ENCODE data around the gene SH2D7.

The SH2D7 gene

DNA sequence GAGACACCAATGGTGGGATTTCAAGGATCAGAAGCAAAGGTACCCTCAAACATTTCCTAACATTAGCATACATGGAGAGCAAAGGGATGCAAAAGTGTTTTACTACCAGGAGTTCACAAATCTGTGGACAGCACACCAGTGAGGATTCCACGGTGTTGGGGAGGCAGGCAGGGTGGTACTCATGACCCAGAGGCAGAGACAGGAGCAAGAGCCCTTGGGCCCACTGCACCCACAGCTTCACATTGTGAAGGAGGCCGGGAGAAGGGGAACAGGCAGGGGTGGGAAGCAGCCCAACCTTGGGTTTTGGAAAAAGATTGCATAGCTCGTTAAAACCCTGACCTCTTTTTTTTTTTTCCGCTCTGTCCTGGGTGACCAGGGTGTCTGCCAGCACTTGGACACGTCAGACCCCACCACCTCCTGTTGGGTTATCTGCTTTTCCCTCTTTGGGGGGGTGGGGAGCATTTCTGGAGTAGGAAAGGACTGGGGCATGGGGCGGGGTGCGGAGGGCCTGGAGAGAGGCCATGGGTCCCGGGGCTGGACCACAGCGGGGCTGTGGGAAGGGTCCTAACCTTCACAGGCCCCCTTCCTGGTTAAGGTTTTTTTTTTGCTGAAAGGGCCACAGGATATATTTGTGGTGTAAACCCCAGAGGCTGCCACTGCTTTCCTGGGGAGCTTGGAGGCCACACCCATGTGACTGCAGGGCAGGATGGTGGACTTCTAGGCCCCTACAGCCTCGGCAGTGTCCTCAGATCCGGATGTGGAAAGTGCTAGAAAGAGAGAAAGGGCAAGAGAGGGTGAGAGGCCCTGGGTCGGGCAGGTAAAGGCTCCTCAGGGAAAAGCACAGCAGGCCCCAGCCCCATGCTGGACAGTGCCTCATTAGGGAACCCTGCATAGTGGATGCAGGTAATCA is 12.5 kb downstream of the SH2D7 start:
- no peak for DNase-seq (ENCODE audit: low read depth, low spot score)
- Histone ChIP-seq H3K9me3 (ENCODE audit: control insufficient read depth, insufficient read depth, low read length) (no peaks in the 10 kb centered on the region), H3K27ac (ENCODE audit: low read length) (no peak overlapping the region), H3K4me3 (ENCODE audit: low read length) (no peak overlapping the region), H3K36me3 (ENCODE audit: control insufficient read depth, insufficient read depth, low read length) (no peaks in the 10 kb centered on the region), H3K27me3 (ENCODE audit: control insufficient read depth, insufficient read depth, low read length) (no peaks in the 10 kb centered on the region), H3K4me1 (ENCODE audit: control insufficient read depth, insufficient read depth, low read length) (no peaks in the 10 kb centered on the region)
- WGBS (ENCODE audit: insufficient coverage, insufficient read length) = no CpG with 5 or more reads among the region's 12 CpGs

DNA sequence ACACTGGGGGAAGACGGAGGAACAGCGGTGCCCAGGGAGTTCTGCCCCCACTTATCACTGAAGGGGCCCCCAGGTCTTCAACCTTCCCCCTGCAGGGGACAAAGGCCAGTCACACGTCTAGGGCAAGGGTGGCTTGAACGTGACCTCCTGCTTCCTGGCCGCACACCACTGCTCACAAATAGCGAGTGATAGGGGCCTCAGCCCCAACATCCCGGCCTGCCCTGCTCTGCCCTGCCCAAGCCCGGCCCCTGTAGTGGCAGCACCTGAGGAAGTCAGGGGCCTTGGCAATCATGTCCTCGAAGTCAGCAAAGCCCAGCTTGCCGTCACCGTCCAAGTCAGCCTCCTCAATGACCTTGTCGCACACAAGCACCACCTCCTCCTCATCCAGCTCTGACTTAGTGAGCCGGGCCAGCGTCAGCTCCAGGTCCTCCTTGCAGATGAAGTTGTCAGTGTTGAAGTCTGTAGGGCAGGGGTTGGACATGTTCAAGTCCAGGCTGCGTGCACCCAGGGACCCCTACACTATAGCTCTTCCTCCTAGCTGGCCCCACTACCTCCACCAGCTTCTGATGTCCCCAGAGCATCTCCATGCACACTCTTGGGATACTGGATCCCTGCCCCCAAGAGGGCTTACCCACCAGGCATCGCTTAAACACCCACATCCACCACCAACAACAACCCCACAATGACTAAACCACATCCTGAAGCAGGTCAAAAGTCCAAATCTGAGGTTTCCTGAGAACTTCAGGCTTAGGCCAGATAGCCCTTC is 13.3 kb downstream of the SH2D7 start:
- WGBS (ENCODE audit: insufficient coverage, insufficient read length) = no CpG with 5 or more reads among the region's 16 CpGs
- H3K27ac ChIP-seq (ENCODE audit: low read length) = no peak overlapping the region
- no peak for DNase-seq (ENCODE audit: low read depth, low spot score)

DNA sequence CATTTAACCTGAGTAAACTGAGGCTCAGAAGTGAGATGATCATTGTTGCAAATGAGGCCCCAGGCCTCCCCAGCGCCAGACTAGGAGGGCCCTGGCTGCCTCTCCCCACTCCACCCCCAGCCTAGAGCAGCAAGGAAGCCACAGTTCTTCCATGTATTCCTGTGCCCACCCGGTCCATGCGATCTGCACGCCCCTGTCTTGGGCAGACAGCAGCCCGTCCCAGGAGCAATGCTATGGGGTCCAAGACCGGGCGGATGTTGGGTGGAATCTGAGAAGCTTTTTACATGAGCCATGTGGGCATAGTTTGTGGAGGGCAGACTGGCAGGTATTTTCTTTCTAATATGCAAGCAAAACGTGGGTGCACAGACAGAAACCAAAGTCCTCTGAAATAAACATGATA is 15.1 kb downstream of the SH2D7 start:
- Histone ChIP-seq H3K27ac (ENCODE audit: low read length) (no peak overlapping the region), H3K4me3 (ENCODE audit: low read length) (no peak overlapping the region), H3K4me1 (ENCODE audit: control insufficient read depth, insufficient read depth, low read length) (no peaks in the 10 kb centered on the region), H3K36me3 (ENCODE audit: control insufficient read depth, insufficient read depth, low read length) (no peaks in the 10 kb centered on the region), H3K27me3 (ENCODE audit: control insufficient read depth, insufficient read depth, low read length) (no peaks in the 10 kb centered on the region), H3K9me3 (ENCODE audit: control insufficient read depth, insufficient read depth, low read length) (no peaks in the 10 kb centered on the region)
- WGBS (ENCODE audit: insufficient coverage, insufficient read length) = no CpG with 5 or more reads among the region's 8 CpGs
- DNase-seq (ENCODE audit: low read depth, low spot score) = no peak

More for the DNA sequence above, 13.3 kb downstream of the SH2D7 start:
- Histone ChIP-seq H3K4me1 (ENCODE audit: control insufficient read depth, insufficient read depth, low read length) (no peaks in the 10 kb centered on the region), H3K4me3 (ENCODE audit: low read length) (no peak overlapping the region), H3K36me3 (ENCODE audit: control insufficient read depth, insufficient read depth, low read length) (no peaks in the 10 kb centered on the region), H3K27me3 (ENCODE audit: control insufficient read depth, insufficient read depth, low read length) (no peaks in the 10 kb centered on the region), H3K9me3 (ENCODE audit: control insufficient read depth, insufficient read depth, low read length) (no peaks in the 10 kb centered on the region)

DNA sequence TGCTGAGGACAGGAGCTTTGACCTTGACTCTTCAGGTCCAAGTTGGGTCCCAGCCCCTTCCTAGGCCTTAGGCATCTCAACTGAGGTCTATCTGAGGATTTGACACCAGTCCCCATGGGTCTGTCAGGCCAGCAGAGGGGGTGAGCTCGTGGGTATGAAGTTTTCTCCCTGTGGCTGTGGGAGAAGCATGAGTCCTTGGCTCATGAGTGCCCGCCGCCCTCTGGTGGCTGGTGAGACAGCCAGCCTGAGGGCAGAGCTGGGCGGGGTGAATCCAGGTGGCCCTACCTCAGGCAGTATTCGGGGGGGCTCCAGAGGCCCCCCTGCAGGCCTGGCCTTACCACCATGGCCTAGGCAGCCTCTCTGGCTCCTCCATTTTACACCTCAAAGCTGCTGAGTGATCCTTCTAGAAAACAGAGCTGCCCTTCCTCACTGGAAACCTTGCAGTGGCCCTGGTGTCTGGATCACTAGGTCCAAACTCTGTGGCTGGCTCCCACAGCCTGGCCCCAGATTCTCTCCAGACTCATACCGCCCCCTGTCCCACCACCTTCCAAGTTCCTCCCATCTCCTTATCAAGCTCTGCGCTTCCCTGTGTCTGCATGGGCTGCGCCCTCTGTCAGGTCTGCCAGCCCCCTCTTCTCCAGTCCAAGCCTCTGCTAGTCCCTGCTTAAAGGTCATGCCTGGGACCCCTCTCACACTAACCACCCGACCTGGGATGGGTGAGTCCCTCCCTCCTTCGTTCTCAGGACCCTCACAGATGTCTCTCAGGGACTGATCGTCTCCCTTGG is 16.1 kb downstream of the SH2D7 start:
- no peak overlapping the region for H3K27ac ChIP-seq (ENCODE audit: low read length)
- WGBS (ENCODE audit: insufficient coverage, insufficient read length) = no CpG with 5 or more reads among the region's 11 CpGs

DNA sequence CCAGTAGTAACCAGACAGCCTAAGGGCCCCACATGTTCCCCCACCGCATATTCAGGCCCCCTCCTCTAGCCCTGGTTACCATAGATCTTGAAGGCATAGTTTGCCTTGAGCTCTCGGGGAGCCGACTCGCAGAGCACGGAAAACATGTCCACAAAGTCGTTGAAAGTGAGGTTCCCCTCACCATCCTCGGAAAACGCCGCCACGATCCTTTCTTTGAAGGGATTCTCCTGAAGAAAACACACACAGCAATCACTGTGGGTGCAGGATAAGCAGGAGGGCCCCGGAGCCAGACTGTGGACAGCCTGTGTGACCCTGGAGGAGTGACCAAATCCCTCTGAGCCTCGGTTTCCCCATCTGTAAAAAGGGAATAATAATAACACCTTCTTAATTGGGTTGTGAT is 16.8 kb downstream of the SH2D7 start:
- WGBS (ENCODE audit: insufficient coverage, insufficient read length) = no CpG with 5 or more reads among the region's 12 CpGs

More for the DNA sequence above, 16.1 kb downstream of the SH2D7 start:
- DNase-seq (ENCODE audit: low read depth, low spot score) = no peak
- no peaks in the 10 kb centered on the region for H3K27me3 ChIP-seq (ENCODE audit: control insufficient read depth, insufficient read depth, low read length)
- H3K9me3 ChIP-seq (ENCODE audit: control insufficient read depth, insufficient read depth, low read length) = no peaks in the 10 kb centered on the region
- no peaks in the 10 kb centered on the region for H3K36me3 ChIP-seq (ENCODE audit: control insufficient read depth, insufficient read depth, low read length)
- no peaks in the 10 kb centered on the region for H3K4me1 ChIP-seq (ENCODE audit: control insufficient read depth, insufficient read depth, low read length)
- H3K4me3 ChIP-seq (ENCODE audit: low read length) = no peak overlapping the region

DNA sequence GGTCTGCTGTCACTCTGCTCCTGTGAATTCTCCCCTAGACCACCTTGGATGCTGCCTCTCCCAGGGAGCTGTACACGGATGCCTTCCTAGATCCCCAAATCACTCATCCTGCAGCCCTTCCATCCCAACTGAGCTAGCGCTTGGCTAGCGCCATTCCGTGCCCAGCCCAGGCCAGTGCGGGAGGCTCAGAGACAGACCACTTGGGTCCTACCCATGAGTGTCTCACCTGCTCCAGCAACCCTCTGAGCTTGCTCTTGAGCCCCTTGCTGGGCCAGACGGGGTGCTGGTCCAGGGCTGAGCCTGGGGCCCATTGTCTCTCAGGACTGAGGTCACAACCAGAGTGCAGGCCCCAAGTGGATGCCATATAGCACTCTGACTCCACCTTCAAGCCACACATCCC is 17.7 kb downstream of the SH2D7 start:
- Histone ChIP-seq H3K4me1 (ENCODE audit: control insufficient read depth, insufficient read depth, low read length) (peaks cover 2% of the 10 kb centered on the region; the same call in 1 of the 2 replicates), H3K27me3 (ENCODE audit: control insufficient read depth, insufficient read depth, low read length) (no peaks in the 10 kb centered on the region), H3K27ac (ENCODE audit: low read length) (no peak overlapping the region), H3K36me3 (ENCODE audit: control insufficient read depth, insufficient read depth, low read length) (no peaks in the 10 kb centered on the region), H3K9me3 (ENCODE audit: control insufficient read depth, insufficient read depth, low read length) (no peaks in the 10 kb centered on the region), H3K4me3 (ENCODE audit: low read length) (no peak overlapping the region)
- no CpG with 5 or more reads among the region's 6 CpGs for WGBS (ENCODE audit: insufficient coverage, insufficient read length)
- DNase-seq (ENCODE audit: low read depth, low spot score) = no peak

More for the DNA sequence above, 16.8 kb downstream of the SH2D7 start:
- peaks cover 2% of the 10 kb centered on the region; the same call in 1 of the 2 replicates for H3K4me1 ChIP-seq (ENCODE audit: control insufficient read depth, insufficient read depth, low read length)
- no peaks in the 10 kb centered on the region for H3K9me3 ChIP-seq (ENCODE audit: control insufficient read depth, insufficient read depth, low read length)
- no peaks in the 10 kb centered on the region for H3K36me3 ChIP-seq (ENCODE audit: control insufficient read depth, insufficient read depth, low read length)
- no peak for DNase-seq (ENCODE audit: low read depth, low spot score)
- H3K4me3 ChIP-seq (ENCODE audit: low read length) = no peak overlapping the region
- no peak overlapping the region for H3K27ac ChIP-seq (ENCODE audit: low read length)
- H3K27me3 ChIP-seq (ENCODE audit: control insufficient read depth, insufficient read depth, low read length) = no peaks in the 10 kb centered on the region

DNA sequence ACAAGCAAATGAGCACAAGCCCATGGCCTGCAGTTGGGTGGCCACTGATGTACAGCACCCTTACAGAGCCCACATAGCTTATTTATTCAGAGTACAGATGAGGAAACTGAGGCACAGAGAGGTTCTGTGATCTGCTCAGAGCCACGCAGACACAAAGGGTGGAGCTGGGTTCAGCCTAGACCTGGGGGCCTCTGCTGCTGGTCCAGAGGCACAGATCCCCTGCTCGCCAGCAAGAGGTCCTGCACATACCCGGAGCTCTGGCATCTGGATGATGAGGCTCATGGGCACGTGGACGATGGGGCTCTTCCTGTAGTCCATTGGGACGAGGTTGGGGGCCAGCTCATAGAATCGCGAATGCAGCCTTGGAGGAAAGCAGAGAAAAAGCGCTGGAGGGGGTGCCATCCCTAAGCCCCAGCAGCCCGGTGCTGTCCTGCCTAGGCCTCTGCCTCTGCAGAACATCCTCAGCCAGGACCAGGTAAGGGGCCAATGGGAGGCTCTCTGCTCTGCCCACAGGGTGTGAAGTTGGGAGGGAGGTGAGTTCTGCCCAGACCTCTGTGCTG is 18.6 kb downstream of the SH2D7 start:
- no CpG with 5 or more reads among the region's 10 CpGs for WGBS (ENCODE audit: insufficient coverage, insufficient read length)
- no peak overlapping the region for H3K4me3 ChIP-seq (ENCODE audit: low read length)
- DNase-seq (ENCODE audit: low read depth, low spot score) = no peak

DNA sequence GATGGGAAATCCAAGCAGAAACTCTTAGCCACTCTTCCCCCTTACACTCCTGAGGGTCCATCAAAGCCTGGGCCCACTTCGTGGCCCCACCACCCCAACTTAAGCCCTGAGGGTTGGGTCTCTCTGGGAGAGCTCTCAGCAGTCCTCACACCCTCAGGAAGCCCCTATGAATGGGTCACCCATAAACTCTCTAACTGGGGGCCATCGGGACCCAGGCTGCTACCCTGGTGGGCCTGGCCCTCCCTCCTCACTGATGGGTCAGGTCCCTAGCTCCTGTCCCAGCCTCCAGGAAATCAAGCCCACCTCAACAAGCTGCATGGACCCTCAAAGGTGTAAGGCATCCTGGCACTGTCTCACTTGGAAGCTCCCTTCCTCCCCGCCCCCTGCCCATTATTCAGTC is 19.4 kb downstream of the SH2D7 start:
- no CpG with 5 or more reads among the region's 3 CpGs for WGBS (ENCODE audit: insufficient coverage, insufficient read length)
- DNase-seq (ENCODE audit: low read depth, low spot score) = no peak
- no peaks in the 10 kb centered on the region for H3K27me3 ChIP-seq (ENCODE audit: control insufficient read depth, insufficient read depth, low read length)
- H3K36me3 ChIP-seq (ENCODE audit: control insufficient read depth, insufficient read depth, low read length) = no peaks in the 10 kb centered on the region
- H3K27ac ChIP-seq (ENCODE audit: low read length) = no peak overlapping the region
- peaks cover 2% of the 10 kb centered on the region; the same call in 1 of the 2 replicates for H3K4me1 ChIP-seq (ENCODE audit: control insufficient read depth, insufficient read depth, low read length)
- no peak overlapping the region for H3K4me3 ChIP-seq (ENCODE audit: low read length)
- H3K9me3 ChIP-seq (ENCODE audit: control insufficient read depth, insufficient read depth, low read length) = no peaks in the 10 kb centered on the region

More for the DNA sequence above, 18.6 kb downstream of the SH2D7 start:
- Histone ChIP-seq H3K9me3 (ENCODE audit: control insufficient read depth, insufficient read depth, low read length) (no peaks in the 10 kb centered on the region), H3K36me3 (ENCODE audit: control insufficient read depth, insufficient read depth, low read length) (no peaks in the 10 kb centered on the region), H3K4me1 (ENCODE audit: control insufficient read depth, insufficient read depth, low read length) (peaks cover 2% of the 10 kb centered on the region; the same call in 1 of the 2 replicates), H3K27me3 (ENCODE audit: control insufficient read depth, insufficient read depth, low read length) (no peaks in the 10 kb centered on the region), H3K27ac (ENCODE audit: low read length) (no peak overlapping the region)

DNA sequence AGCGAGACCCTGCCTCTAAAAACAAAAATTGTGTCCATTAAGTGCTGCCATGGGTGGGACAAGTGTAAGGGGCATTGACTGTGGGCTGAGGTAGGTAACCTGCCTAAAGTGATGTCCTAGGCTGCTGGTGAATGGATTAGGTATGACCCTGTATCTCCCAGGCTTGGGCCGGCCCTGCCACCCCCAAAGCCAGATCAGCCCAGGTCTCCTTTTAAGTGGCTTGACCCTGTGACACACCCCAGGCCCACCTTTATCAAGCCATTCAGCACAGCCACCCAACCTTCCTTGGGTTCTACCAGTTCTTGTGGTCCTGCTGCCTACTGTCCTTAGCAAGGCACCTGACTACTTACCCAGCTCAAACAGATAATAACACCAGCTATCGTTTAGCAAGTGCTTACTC is 20.2 kb downstream of the SH2D7 start:
- Histone ChIP-seq H3K4me3 (ENCODE audit: low read length) (no peak overlapping the region), H3K36me3 (ENCODE audit: control insufficient read depth, insufficient read depth, low read length) (no peaks in the 10 kb centered on the region), H3K9me3 (ENCODE audit: control insufficient read depth, insufficient read depth, low read length) (no peaks in the 10 kb centered on the region), H3K27me3 (ENCODE audit: control insufficient read depth, insufficient read depth, low read length) (no peaks in the 10 kb centered on the region), H3K27ac (ENCODE audit: low read length) (no peak overlapping the region), H3K4me1 (ENCODE audit: control insufficient read depth, insufficient read depth, low read length) (peaks cover 2% of the 10 kb centered on the region; the same call in 1 of the 2 replicates)
- no CpG with 5 or more reads among the region's 3 CpGs for WGBS (ENCODE audit: insufficient coverage, insufficient read length)
- no peak for DNase-seq (ENCODE audit: low read depth, low spot score)

DNA sequence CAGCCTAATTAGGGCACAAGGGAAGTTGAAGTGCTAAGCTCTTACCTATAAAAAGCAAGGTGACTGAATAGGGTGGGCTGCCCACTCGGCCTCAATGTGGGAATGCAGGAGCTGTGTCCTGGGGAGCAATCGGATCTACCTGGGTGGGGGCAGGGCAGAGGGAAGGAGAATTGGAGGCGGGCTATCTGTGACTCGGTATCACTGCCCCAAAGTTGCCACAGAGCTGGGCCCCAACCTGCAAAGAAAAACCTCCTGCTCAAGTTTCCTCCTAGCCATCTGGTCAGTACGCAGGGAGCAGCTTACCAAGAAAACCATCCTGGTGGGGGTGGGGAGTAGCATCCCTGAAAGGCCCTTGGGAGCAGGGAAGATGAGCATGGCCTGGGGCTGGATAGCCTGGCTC is 28.2 kb downstream of the SH2D7 start:
- H3K4me1 ChIP-seq (ENCODE audit: control insufficient read depth, insufficient read depth, low read length) = peaks cover 4% of the 10 kb centered on the region; the same call in 1 of the 2 replicates
- no peak overlapping the region for H3K4me3 ChIP-seq (ENCODE audit: low read length)
- H3K27me3 ChIP-seq (ENCODE audit: control insufficient read depth, insufficient read depth, low read length) = no peaks in the 10 kb centered on the region
- no peak for DNase-seq (ENCODE audit: low read depth, low spot score)
- H3K9me3 ChIP-seq (ENCODE audit: control insufficient read depth, insufficient read depth, low read length) = no peaks in the 10 kb centered on the region
- H3K36me3 ChIP-seq (ENCODE audit: control insufficient read depth, insufficient read depth, low read length) = no peaks in the 10 kb centered on the region
- no CpG with 5 or more reads among the region's 5 CpGs for WGBS (ENCODE audit: insufficient coverage, insufficient read length)
- no peak overlapping the region for H3K27ac ChIP-seq (ENCODE audit: low read length)

Measured in iPS DF 6.9 (cell line).